Measurements from ENCODE around the gene ZC2HC1C. TPM values are rescaled to one million over a fixed set of nuclear protein-coding genes. Genes with fewer than 3 reads are reported as not detected.
A peak's percentile ranks its signal among the peaks of the same experiment; 100 is the strongest.
"Not testable (repeated sequence)": the region's sequence is repeated elsewhere in the genome, so short reads cannot be mapped to it uniquely, and the experiment has no call there.

Gene ZC2HC1C
- total and polyA plus RNA-seq, 4 donors, result 2.7 to 7.6 (median 6.2) TPM

DNA sequence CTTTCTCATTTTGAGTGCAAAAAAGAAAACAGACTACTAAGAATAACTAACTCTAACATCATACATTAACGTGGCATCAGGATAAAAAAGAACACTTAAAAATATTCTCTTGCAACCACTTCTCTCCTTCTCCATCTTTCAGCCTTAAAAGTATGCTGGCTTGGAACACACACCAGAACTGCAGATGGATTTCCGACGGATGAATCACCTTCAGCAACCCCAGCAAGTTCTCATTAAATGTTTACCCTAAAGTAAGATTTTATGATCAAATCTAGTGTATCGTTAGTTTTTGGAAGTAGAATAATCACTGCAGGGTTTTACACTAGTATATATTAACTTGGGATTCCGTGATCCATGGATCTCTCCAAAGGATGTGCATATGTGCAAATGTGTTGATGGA lies 56.2 kb downstream of the ZC2HC1C start:
- ATAC-seq (ENCODE audit: insufficient read depth, low FRiP score), result no peak
- 56 to 58% methylated on average over 5 of the region's 5 CpGs for WGBS, 2 donors
- H3K9me3 ChIP-seq (ENCODE audit: control insufficient read depth in 4 of 4, insufficient read depth in 3 of 4, low read length in 3 of 4), result no peaks in the 10 kb centered on the region
- no peak for DNase-seq
- H3K9ac ChIP-seq (ENCODE audit: insufficient read depth in 1 of 2, low read length in 2 of 2), result peak overlapping the region in 1 of 2 donors; percentile 87
- no peaks in the 10 kb centered on the region for H3K27me3 ChIP-seq (ENCODE audit: control insufficient read depth in 3 of 3, insufficient read depth in 3 of 3, low read length in 2 of 3)
- no peak overlapping the region for H3K4me3 ChIP-seq
- TF ChIP-seq, protein P1, sequence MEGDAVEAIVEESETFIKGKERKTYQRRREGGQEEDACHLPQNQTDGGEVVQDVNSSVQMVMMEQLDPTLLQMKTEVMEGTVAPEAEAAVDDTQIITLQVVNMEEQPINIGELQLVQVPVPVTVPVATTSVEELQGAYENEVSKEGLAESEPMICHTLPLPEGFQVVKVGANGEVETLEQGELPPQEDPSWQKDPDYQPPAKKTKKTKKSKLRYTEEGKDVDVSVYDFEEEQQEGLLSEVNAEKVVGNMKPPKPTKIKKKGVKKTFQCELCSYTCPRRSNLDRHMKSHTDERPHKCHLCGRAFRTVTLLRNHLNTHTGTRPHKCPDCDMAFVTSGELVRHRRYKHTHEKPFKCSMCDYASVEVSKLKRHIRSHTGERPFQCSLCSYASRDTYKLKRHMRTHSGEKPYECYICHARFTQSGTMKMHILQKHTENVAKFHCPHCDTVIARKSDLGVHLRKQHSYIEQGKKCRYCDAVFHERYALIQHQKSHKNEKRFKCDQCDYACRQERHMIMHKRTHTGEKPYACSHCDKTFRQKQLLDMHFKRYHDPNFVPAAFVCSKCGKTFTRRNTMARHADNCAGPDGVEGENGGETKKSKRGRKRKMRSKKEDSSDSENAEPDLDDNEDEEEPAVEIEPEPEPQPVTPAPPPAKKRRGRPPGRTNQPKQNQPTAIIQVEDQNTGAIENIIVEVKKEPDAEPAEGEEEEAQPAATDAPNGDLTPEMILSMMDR (IDR thresholded peaks at IDR 0.05; ENCODE audit: control extremely low read depth, extremely low read depth), result no peak
- H3K36me3 ChIP-seq (ENCODE audit: control insufficient read depth in 4 of 4, insufficient read depth in 4 of 4, low read length in 4 of 4), result peaks cover 0 to 5% (median 2%) of the 10 kb centered on the region in 4 donors
- H3K27ac ChIP-seq (ENCODE audit: low read depth in 1 of 2, low read length in 1 of 2), result peak overlapping the region in 1 of 2 donors; percentile 90
- peaks cover 4 to 21% (median 6%) of the 10 kb centered on the region in 5 donors for H3K4me1 ChIP-seq (ENCODE audit: control insufficient read depth in 5 of 5, insufficient read depth in 5 of 5, low read length in 5 of 5)

DNA sequence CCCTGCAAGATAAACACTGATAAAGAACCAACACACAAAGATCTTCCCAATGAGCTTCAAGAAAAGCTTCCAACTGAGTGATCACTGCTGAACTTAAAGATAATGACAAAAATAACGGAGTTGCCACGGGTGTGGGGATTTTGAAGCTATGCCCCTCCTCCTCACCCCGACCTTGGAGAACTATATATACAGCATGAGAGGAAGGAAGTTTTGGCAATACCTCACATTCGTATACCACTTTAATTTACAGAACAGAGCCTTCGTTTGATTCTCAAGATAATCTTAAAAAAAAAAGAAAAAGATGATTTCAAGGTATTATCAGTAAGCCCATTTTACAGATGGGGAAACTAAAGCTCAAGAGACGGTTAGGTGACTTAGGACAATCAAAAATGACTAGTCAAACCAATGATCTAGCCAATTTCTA lies 56.7 kb downstream of the ZC2HC1C start:
- 0 to 2% methylated on average over 6 of the region's 6 CpGs for WGBS, 2 donors
- TF ChIP-seq, protein P1 (IDR thresholded peaks at IDR 0.05; ENCODE audit: control extremely low read depth, extremely low read depth), result no peak
- H3K9ac ChIP-seq (ENCODE audit: insufficient read depth in 1 of 2, low read length in 2 of 2), result peak overlapping the region; percentile 72 to 87
- ATAC-seq (ENCODE audit: insufficient read depth, low FRiP score) (no peak), DNase-seq (peak in 1 of 3 donors; percentile 24)
- peaks cover 0 to 4% (median under 1%) of the 10 kb centered on the region in 4 donors for H3K36me3 ChIP-seq (ENCODE audit: control insufficient read depth in 4 of 4, insufficient read depth in 4 of 4, low read length in 4 of 4)
- H3K9me3 ChIP-seq (ENCODE audit: control insufficient read depth in 4 of 4, insufficient read depth in 3 of 4, low read length in 3 of 4), result no peaks in the 10 kb centered on the region
- peak overlapping the region; percentile 90 to 93 for H3K27ac ChIP-seq (ENCODE audit: low read depth in 1 of 2, low read length in 1 of 2)
- H3K27me3 ChIP-seq (ENCODE audit: control insufficient read depth in 3 of 3, insufficient read depth in 3 of 3, low read length in 2 of 3), result no peaks in the 10 kb centered on the region
- H3K4me3 ChIP-seq, result peak overlapping the region; percentile 73
- peaks cover 4 to 21% (median 6%) of the 10 kb centered on the region in 5 donors for H3K4me1 ChIP-seq (ENCODE audit: control insufficient read depth in 5 of 5, insufficient read depth in 5 of 5, low read length in 5 of 5)

- Histone ChIP-seq H3K9me3 (ENCODE audit: control insufficient read depth in 4 of 4, insufficient read depth in 3 of 4, low read length in 3 of 4) (no peaks in the 10 kb centered on the region), H3K27me3 (ENCODE audit: control insufficient read depth in 3 of 3, insufficient read depth in 3 of 3, low read length in 2 of 3) (no peaks in the 10 kb centered on the region), H3K9ac (ENCODE audit: insufficient read depth in 1 of 2, low read length in 2 of 2) (peak within 1 kb of the TSS; percentile 81 to 87), H3K27ac (ENCODE audit: low read depth in 1 of 2, low read length in 1 of 2) (peak within 1 kb of the TSS; percentile 90 to 93), H3K4me3 (peak within 1 kb of the TSS; percentile 73), H3K4me1 (ENCODE audit: control insufficient read depth in 5 of 5, insufficient read depth in 5 of 5, low read length in 5 of 5) (peaks cover 4 to 21% (median 6%) of the 10 kb centered on the region in 5 donors), H3K36me3 (ENCODE audit: control insufficient read depth in 4 of 4, insufficient read depth in 4 of 4, low read length in 4 of 4) (peaks cover 0 to 5% (median 2%) of the 10 kb centered on the region in 4 donors)
- TF ChIP-seq, protein P1 (IDR thresholded peaks at IDR 0.05; ENCODE audit: control extremely low read depth, extremely low read depth), result no peak
- WGBS, 2 donors, result 0% methylated on average over 43 to 76 of the region's 76 CpGs
- DNase-seq, result peak; percentile 93 to 95 (median 94)
- peak; percentile 93 for ATAC-seq (ENCODE audit: insufficient read depth, low FRiP score)
Observed at GRCh38 chr14:75126679-75127473, 57.4 kb downstream of the ZC2HC1C start, which contains the start of gene NEK9. NEK9 (minus strand) TSS chr14:75127048; CDS start chr14:75126921, 127 bp downstream.

- WGBS, 2 donors, result 28 to 38% methylated on average over 16 of the region's 16 CpGs
- Histone ChIP-seq H3K4me1 (ENCODE audit: control insufficient read depth in 5 of 5, insufficient read depth in 5 of 5, low read length in 5 of 5) (peaks cover 4 to 21% (median 7%) of the 10 kb centered on the region in 5 donors), H3K27ac (ENCODE audit: low read depth in 1 of 2, low read length in 1 of 2) (peak overlapping the region; percentile 90 to 93), H3K4me3 (peak overlapping the region; percentile 73), H3K9ac (ENCODE audit: insufficient read depth in 1 of 2, low read length in 2 of 2) (peak overlapping the region; percentile 81 to 87)
- ATAC-seq (ENCODE audit: insufficient read depth, low FRiP score); H3K27me3 ChIP-seq (ENCODE audit: control insufficient read depth in 3 of 3, insufficient read depth in 3 of 3, low read length in 2 of 3); H3K9me3 ChIP-seq (ENCODE audit: control insufficient read depth in 4 of 4, insufficient read depth in 3 of 4, low read length in 3 of 4); DNase-seq; H3K36me3 ChIP-seq (ENCODE audit: control insufficient read depth in 4 of 4, insufficient read depth in 4 of 4, low read length in 4 of 4): not testable (repeated sequence)
Observed at GRCh38 chr14:75127474-75127820, 58.0 kb downstream of the ZC2HC1C start.

Data from lung (tissue), 12 donors.